H54 (cell line): ENCODE measurements around the gene KIF25.
A peak's percentile ranks its signal among the peaks of the same experiment; 100 is the strongest.

ENCODE experiments used
- DNase-seq: peaks from one replicate; pipeline ENCODE4 v3.0.0; 2011; ENCODE audit warnings: low spot score, mixed read lengths; ENCODE audit not compliant: insufficient read length
- FAIRE-seq: peaks from 3 replicates; lab custom pipeline; 2011; peaks lifted over from hg19 to GRCh38; lab: Jason Lieb, UNC
- POLR2A ChIP-seq: IDR thresholded peaks from 2 replicates; pipeline ENCODE4 v1.6.1; 2011; ENCODE audit warnings: low read depth, mild to moderate bottlenecking, low read length

Gene KIF25

DNA sequence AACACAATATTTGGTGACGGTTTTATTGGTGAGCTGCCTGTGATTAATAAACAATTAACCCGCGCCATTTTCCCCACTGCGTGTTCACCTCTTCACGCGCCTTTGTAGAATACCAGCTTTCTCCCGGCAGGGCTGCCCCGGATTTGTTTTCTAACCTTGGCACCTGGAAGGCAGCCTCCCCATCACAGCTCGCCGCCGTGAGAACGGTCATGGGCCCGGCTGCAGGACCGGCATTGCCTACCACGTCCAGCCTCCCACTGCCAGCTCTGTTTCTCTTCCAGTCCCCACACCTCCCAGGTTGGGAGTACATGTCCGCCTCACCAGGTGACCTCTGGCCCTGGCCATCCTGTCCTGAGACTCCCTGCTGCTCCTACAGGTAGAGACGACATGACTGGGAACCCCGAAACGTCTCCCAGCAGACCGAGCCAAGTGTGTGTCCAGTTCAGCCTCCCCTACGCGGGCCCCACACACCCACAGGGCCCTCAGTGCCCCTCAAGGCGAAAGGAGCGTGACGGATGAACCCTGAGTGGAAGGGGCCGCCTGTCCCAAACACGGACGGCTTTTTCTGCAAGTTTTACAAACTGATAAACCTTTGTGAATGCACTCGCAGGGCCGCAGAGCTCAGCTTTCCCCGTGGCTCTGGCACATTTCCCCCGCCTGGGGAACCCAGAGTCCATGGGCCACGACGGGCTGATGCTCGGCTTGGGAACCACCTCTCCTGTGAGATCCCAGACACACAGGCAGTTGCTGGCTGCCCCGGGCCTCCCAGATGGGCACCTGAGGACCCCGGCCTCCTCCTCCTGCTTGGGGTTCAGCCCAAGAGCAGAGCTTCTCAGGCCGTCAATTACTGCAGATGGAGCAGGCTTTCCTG lies 55.9 kb downstream of the KIF25 start:
- no peak for FAIRE-seq

DNA sequence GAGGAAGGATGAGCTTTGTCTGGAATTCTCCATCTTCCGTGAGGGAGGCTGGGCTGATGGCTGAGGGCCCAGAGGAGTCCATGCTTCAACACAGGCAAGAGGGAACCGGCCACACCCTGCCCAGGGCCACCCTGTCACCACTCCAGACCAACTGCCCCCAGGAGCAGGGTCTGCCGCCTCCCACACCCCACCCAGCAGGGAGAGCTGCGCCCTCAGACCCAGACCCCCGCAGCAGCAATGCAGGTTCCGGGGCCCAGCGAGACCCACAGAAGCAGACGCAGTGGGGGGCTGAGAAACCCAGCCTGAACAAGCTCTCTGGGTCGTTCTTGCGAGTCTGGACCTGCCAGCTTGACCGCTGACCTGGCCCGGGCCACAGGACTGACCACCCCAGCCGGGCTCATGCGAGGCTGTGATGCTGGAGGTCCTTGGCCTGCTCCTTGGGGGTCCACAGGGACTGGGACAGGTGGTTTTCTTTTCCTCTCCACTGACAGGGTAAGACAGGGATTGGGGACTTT lies 56.5 kb downstream of the KIF25 start:
- DNase-seq (no peak), FAIRE-seq (no peak)
- TF ChIP-seq POLR2A: no peak

More for the DNA sequence above, 55.9 kb downstream of the KIF25 start:
- no peak for TF ChIP-seq POLR2A
- DNase-seq: no peak

DNA sequence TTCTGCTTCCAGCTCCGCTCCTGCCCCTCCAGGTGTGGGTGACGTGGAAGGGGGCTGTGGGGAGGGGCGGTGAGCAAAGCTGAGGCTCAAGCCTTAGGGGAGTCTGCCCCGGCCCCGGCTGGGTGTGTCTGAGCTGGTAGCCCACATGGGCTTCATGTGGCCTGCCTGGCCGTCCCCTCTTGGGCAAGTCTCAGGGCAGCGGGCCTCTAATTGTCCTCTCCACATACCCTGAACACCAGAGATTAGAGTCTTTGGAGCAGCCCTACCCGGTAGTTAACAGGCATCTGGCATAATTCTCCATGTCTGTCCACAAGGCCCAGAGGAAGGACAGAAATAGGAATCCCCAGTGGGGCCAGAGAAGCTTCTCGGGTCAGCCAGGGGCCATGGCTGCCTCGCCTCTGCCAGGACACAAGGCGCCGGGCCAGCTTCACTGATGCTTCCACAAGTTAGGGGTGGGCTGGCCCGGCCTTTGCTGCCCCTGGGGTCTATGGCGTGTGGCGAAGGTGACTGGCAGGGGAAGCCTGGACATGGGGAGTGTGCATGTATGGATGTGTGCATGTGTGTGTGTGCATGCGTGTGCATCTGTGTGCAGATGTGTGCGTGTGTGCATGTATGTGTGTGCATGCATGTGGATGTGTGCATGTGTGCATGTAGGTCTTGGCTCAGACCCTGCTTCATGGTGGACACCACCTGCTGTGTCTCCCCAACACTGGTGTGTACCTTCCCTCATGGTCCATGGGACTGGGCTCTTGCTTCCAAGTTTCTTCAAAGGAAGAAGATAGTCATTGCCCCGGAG lies 57.5 kb downstream of the KIF25 start:
- no peak for DNase-seq
- no peak for FAIRE-seq
- no peak for TF ChIP-seq POLR2A

DNA sequence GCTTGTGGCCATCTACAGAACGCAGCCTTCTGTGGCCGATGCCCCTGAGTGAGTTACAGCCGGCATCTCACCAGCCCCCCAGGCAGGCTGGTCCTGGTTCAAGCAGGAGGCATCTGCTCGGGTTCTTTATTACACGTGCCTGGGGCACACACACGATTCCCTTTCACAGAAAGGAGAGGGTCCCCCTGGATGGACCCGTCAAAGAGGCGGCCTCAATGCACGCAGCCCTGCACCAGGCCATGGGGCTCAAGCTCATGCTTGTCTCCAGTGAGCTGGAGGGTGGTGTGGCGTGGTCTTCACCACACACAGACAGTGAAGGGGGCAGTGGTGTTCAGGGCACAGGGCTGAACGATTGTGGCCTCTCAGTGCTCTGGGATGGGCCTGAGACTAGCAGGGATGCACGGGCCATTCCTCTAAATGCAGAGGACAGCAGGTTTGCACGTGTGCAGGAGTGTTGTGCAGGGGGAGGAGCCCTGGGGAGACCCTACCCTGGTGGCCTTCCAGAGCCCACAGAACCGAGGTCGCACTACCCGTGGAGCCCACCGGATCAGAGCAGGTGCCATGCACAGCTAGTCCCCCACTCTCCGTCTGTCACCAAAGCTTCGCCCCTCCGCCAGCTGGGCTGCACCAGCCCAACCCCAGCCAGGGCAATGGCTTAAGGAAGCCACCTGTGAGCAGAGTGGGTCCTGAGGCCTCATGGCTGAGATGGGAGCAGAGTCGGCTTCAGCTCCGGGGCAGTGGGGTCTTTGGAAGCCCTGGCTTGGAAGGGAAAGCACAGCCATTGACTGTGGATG lies 58.4 kb downstream of the KIF25 start:
- no peak for TF ChIP-seq POLR2A
- DNase-seq: no peak
- no peak for FAIRE-seq

DNA sequence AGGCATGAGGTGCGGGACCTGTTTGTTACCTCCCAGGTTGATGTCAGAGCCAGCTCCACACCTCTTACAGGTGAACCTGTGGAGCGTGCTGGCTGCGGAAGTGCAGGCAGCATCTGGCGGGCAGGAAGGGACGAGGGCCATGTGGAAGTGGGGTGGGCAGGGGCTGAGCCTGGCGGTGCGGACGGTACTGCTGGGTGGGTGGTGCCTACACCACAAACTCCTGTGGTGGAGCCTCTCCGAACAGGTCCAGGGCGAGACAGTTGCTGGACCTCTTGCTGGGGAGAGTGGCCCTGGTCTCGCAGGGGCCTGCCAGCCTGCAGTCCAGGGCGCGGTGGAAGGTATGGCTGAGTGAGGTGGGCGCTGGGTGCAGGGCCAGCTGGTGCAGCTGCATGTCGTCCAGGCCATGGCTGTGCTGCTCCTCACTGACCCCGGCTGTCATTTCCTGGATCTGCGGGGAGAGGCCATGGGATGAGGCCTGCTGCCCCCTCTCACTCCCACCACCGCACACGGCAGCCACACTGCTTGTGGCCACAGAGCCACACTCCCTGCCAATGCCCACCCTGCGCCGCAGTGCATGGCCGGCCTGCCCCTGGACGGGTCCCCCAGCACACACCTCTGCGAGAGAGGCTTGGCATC lies 59.5 kb downstream of the KIF25 start:
- TF ChIP-seq POLR2A: no peak
- FAIRE-seq: no peak

DNA sequence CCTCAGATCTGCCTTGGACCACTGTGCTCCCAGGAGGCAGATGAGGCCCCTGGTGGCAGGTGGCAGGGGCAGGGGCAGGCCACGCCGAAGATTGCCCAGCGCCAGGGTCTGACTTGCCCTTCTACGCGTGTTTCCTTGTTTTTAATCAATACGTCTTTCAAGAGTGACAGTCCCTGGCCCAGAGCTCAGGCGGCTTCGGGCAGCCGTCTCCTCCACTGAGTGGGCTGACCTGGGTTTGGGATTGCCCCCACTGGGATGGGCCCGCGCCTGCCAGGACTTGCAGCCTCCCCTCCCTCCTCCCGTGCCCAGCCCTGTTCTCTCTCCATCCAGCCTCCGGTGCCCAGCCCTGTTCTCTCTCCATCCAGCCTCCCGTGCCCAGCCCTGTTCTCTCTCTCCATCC lies 60.4 kb downstream of the KIF25 start:
- FAIRE-seq (no peak), DNase-seq (no peak)
- TF ChIP-seq POLR2A: no peak

More for the DNA sequence above, 59.5 kb downstream of the KIF25 start:
- no peak for DNase-seq

DNA sequence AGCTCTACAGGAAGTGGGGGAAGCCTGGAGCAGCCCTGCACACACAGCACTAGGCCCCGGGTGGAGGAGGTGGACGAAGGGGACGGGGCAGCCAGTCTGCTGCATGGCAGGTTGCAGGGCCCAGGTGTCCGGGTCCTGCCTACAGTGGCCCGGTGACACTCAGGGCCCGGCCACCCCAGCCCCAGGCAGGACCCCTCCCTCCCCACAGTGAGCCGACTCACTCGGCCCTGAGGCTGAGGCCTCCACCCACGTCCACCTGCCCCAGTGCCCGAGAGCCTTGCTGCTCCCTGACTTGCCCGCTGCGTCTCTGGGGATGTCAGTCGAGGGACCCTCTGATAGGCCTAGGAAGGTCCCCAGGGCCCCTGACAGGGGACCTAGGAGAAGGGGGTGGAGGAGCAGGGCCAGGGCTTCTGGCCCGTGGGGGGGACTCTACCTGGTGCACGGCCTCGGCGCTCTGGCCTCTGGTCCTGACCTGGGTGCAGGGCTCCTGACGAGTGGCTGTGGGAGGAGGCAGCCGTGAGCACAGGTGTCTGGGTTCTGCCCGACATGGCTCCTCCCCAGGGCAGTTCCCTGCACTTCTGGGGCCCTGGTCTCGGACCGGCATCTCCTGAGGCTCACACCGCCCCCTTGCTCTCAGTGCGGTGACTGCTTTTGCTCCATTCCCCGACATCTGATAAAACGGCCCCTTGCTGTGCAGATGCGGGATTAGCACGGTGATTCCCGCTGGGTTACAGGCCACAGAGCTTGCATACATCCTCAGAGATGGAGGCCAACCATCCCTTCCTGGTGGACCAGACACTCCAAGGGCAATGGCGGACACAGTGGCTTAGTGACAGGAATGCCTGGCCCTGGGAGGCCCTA lies 61.5 kb downstream of the KIF25 start:
- no peak for DNase-seq
- no peak for TF ChIP-seq POLR2A
- no peak for FAIRE-seq

DNA sequence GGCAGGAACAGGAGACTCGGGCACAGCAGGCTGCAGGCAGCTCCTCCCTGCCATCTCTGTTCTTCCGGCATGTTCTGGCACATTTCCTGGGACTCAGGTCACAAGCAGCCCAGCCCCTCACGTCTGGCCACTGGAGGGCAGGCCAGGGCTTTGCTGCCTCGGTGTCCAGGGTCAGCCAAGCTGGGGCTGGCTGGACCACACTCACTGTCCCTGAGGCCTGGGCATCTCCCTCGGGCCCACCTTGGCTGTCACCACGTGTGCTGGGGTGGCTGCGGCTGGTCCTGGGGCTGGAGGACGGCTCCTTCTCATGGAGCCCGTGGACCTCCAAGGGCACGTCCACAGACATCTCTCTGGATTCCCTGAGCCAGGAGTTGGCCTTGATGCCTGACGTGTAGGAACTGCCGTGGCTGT lies 63.1 kb downstream of the KIF25 start:
- peak; percentile 33 for DNase-seq
- TF ChIP-seq POLR2A: no peak
- no peak for FAIRE-seq

DNA sequence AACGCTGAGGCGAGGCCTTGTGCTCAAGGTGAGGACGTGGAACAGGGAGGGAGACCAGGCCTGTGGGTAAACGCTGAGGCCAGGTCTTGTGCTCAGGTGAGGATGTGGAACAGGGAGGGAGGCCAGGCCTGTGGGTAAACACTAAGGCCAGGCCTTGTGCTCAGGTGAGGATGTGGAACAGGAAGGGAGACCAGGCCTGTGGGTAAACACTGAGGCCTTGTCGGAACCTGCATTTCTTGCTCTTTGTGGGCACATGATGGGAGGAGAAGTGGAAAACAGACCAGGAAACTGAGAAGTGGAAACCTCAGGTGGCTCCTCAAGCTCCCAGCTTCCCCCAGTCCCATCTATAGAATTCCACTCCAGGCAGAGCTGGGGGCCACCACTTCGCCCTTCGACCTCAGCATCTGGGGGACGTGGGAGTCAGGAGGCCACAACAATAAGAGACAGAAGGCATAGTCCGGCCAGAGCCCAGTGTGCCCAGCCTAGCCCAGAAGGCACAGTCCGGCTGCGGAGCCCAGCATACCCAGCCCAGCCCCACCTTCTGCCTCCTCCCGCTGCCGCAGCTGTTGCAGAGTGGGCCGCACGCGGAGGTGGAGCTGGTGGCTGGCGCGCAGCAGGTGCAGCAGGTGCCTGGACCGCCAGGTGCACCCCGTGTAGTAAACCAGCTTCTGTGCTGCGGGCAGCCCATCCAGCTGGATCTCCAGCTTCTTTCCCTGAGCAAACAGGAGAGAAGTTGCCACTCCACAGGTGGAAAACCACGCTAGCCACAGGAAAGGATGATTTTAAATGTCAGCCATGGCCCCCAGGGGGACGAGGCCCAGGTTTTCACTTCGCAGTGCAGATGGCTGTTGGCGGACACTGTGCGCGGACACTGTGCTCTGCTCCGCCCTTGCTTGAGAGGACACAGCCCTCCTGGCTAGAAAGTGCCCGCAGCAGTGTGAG lies 64.1 kb downstream of the KIF25 start:
- no peak for TF ChIP-seq POLR2A
- DNase-seq (no peak), FAIRE-seq (no peak)

DNA sequence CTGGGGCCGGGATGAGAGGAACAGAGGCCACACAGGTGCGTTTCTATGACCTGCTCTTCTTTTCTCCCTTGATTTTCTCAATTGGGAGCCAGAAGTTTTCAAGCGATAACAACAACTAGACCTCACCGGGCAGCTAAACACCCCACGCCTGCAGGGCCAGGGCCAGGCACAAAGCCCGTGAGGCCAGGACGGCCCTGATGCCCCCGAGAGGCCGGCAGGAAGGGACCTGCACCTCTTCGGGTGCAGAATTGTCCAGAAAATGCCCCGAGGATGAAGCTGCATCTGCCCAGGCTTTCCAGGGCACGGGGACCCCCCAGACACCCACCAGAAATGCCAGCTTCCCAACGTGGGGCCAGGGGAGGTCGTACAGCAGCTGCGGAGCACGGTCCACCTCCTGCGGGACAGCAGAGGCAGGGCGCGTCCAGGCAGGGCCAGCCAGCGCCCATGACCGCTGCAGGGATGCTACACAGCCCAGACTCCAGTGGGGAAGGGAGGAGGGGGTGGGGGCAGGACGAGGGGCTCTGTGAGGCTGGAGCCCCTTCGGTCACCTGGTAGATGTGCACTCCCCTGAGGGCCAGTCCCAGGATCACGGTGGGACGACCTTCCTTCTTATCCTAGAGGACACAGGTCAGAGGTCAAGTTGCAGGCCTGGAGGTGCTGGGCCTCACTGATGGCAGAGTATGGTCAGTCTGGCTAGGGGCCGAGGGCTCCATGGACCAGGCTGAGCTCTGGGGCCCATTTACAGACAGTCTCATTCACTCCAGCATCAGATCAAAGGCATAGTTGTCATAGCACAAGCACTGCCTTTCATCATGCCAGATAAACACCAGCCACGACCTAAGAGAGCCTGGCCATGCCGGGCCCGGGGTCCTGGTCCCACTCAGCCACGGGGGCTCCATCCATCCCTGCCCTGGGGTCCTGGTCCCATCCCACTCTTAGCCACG lies 65.1 kb downstream of the KIF25 start:
- no peak for FAIRE-seq
- TF ChIP-seq POLR2A: no peak
- no peak for DNase-seq
